GM18507 (cell line): ENCODE measurements around the gene SLC15A4.
A peak's percentile ranks its signal among the peaks of the same experiment; 100 is the strongest.
"Not testable (repeated sequence)": the region's sequence is repeated elsewhere in the genome, so short reads cannot be mapped to it uniquely, and the experiment has no call there.

ENCODE experiments used
- DNase-seq: peaks from one replicate; pipeline ENCODE4 v3.0.0; 2011; ENCODE audit warnings: low read depth; ENCODE audit not compliant: insufficient read length; ENCODE audit errors: extremely low spot score
- FAIRE-seq: peaks from 2 replicates; lab custom pipeline; 2011; peaks lifted over from hg19 to GRCh38; lab: Jason Lieb, UNC

The SLC15A4 gene

DNA sequence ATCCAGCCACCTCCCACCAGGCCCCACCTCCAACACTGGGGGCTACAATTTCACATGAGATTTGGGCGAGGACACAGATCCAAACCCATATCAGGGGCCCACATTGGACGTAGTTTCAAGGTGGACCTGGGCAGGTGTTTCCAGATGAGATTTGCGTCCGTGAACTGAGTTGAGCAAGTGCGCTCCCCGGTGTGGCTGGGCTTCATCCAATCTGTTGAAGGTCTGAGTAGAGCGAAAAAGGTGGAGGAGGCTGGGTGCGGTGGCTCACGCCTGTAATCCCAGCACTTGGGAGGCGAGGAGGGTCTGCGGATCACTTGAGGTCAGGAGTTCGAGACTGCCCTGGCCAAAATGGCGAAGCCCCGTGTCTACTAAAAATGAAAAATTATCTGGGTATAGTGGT is 24.6 kb upstream of the SLC15A4 start:
- DNase-seq (no peak), FAIRE-seq (no peak)

DNA sequence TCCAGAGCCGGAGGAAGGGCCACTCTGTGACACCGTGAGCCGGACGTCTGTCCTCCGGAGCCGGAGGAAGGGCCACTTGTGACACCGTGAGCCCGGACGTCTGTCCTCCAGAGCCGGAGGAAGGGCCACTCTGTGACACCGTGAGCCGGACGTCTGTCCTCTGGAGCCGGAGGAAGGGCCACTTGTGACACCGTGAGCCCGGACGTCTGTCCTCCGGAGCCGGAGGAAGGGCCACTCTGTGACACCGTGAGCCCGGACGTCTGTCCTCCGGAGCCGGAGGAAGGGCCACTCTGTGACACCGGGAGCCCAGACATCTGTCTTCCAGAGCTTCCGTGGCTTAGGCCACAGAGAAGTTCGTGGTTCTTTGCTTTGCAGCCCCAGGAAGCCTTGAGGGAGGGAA is 22.9 kb upstream of the SLC15A4 start:
- not testable (repeated sequence) for DNase-seq, FAIRE-seq

DNA sequence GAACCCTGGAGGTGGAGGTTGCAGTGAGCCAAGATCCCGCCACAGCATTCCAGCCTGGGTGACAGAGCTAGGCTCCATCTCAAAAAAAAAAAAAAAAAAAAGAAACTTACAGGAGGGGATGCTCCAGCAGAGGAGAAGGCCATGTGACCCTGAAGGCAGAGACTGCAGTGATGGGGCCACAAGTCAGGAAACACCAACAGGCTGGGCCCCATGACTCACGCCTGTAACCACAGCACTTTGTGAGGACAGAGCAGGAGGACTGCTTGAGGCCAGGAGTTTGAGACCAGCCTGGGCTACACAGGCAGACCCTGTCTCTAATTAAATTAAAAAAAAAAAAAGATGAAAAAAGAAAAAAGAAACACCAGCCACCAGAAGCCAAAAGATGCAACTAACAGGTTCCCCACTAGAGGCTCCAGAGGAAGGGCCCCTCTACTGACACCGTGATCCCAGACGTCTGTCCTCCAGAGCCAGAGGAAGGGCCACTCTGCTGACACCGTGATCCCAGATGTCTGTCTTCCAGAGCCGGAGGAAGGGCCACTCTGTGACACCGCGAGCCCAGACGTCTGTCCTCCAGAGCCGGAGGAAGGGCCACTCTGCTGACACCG is 20.4 kb upstream of the SLC15A4 start:
- FAIRE-seq (peak; percentile 46), DNase-seq (no peak)

DNA sequence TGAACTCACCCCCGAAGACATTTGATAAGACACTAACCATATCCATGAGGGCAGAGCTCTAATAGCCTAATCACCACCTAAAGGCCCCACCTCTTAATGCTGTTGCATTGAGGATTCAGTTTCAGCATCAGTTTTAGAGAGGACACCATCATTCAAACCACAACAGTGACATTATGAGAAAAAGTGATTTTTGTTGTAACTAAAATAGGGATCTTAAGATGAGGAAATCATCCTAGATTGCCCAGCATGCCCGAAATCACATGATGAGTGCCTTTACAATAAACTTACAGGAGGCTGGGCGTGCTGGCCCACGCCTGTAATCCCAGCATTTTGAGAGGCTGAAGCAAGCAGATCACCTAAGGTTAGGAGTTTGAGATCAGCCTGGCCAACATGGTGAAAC is 19.8 kb upstream of the SLC15A4 start:
- FAIRE-seq (peak; percentile 26), DNase-seq (no peak)

DNA sequence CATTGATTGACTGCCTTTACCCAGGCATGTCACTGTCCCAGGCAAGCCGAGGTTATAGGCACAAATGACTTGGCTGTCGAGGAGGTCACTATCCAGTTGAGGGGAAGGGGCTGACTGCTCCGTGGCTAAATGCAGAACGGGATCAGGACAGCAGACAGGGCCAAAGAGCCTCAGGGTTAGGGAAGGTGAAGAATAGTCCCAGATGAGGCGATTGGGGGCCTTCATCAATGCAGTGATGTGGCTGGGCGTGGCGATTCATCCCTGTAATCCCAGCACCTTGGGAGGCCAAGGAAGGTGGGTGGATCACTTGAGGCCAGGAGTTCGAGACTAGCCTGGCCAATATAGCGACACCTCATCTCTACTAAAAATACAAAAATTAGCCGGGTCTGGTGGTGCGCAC is 18.8 kb upstream of the SLC15A4 start:
- DNase-seq, result no peak
- FAIRE-seq, result no peak

DNA sequence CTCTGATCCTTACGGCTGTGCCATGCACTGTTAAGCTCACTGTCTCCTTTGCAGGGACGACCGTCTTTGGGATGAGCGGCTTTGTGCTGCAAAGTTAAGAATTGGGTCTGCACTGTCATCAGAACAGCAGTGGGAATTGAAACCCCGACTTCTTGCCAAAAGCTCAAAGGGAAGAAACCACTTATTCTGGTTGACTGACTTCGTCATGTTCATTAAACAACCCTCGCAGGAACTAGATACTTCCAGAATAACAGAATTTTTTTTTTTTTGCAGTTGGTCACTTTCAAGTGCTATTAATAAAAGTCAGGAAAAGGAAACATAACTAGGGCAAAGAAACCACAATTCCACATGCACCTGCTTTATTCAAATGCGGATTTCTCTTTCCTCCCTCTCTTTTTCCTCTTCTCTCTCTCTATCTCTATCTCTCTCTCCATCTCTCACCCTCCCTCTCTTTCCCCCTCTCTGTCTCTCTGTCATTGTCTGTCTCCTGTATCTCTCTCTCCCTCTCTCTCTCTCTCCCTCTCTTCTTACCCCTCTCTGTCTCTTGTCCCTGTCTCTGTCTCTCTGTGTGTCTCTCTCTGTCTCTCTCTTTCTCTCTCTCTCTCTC is 17.2 kb upstream of the SLC15A4 start:
- no peak for DNase-seq
- FAIRE-seq, result peak; percentile 89

DNA sequence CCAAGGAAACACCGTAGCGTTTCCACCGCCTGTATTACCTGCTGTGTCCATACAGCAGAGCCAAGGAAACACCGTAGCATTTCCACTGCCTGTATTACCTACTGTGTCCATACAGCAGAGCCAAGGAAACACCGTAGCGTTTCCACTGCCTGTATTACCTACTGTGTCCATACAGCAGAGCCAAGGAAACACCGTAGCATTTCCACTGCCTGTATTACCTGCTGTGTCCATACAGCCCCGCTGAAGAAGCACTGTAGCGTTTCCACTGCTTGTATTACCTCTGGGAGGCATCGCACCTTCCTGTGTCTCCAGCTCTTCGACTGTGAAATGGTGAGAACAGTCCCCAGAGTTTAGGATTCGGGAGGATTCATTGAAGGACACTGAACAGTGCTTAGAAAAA is 16.1 kb upstream of the SLC15A4 start:
- DNase-seq, result not testable (repeated sequence)
- FAIRE-seq, result peak; percentile 21

DNA sequence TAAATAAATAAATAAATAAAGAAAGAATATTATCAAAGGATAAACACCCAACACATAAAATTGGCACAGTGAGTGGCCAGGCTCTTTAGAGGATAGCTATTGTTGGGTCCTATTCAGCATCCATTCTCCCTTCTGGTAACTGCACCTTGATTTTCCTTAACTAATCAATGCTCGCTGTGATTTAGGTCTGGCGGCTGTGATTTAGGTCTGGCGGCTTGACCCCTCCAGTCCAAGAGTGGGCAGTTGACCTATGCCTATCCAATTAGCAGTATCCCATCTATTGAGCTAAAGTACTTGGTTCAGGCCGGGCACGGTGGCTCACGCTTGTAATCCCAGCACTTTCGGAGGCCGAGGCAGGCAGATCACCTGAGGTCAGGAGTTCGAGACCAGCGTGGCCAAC is 9.7 kb upstream of the SLC15A4 start:
- no peak for DNase-seq

DNA sequence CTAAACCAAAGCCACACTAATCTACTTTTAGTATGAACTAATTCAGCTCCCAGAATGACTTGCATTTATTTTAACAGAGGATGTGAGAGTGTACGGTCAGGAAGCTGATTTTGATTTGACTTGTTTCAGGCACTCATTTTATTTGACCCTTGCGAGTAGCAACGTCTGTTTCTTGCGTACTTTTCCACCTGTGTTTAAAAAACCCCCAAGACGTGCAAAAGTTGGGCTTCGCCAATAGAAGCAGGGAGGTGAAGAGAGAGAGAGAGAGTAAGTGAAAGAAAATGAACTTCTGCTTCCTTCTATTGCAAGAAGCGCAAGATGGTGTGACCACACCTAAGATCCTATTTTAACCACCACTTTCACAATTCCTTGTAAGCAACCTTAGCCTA is 6.7 kb upstream of the SLC15A4 start:
- FAIRE-seq, result no peak
- no peak for DNase-seq

More for the DNA sequence above, 9.7 kb upstream of the SLC15A4 start:
- no peak for FAIRE-seq

DNA sequence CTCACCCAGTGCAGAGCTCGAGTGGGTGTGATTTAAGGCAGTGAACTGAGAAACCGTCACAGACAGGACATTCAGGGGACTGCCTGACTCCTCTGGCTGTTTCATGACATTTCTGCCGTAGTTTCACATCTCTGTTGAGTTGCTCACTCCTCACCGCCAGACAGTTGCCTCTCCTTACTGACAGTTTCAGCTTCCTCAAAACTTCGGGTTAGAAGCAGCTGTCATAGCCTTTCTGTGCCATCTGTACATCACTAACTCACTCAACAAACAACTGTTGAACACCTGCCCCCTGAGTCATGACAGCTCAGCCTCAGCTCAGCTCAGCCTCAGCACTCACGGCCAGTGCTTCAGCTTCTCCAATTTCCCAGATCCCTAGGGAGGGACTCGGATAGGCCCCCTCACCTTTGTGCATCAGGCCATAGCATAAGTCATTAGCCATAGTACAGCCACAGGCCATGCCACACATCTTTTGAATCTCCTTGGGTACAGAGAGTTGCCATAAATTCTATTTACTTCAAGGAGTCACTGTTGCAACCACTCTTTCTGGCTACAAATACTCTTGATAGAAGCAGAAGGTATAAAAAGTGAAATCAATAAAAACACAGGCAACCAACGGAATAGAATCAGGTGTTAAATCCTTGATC is 6.2 kb upstream of the SLC15A4 start:
- peak; percentile 100 for FAIRE-seq
- DNase-seq, result no peak

DNA sequence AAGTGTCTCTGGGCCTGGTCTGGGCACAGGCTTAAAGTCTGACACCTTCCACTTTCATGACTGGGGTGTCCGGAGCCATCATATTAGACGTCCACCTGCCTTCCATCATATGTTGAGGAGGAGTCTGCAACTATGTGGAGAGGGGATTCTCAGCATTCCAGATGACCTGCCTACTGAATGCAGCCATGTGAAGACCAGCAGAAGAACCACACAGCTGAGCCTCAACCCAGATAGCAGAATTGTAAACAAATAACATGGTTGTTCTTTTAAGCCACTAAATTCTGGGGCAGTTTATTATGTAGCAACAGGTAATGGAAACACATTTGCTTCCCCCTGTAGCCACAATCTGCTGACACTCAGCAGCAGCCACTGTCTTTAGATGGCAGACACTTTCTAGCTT is 4.0 kb upstream of the SLC15A4 start:
- DNase-seq, result no peak
- FAIRE-seq, result no peak

DNA sequence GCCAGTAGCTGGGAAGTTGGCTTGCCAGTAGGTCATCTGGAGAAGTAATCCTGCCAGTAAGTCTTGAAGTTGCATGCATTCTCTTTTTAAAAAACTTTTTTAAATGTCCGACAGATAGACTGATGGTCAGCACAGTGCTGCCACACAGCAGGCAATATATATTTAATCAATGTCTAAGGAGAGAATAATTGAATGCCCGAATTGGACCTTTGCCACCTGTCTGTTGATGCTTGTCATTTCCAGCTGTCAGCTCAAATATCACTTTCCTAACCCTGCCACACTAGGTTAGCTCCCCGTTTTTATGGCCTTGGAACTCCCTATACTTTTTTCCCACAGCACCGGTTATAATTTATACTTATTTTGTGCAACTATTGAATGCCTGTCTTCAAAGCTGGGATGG is 2.1 kb upstream of the SLC15A4 start:
- no peak for DNase-seq
- FAIRE-seq, result no peak

DNA sequence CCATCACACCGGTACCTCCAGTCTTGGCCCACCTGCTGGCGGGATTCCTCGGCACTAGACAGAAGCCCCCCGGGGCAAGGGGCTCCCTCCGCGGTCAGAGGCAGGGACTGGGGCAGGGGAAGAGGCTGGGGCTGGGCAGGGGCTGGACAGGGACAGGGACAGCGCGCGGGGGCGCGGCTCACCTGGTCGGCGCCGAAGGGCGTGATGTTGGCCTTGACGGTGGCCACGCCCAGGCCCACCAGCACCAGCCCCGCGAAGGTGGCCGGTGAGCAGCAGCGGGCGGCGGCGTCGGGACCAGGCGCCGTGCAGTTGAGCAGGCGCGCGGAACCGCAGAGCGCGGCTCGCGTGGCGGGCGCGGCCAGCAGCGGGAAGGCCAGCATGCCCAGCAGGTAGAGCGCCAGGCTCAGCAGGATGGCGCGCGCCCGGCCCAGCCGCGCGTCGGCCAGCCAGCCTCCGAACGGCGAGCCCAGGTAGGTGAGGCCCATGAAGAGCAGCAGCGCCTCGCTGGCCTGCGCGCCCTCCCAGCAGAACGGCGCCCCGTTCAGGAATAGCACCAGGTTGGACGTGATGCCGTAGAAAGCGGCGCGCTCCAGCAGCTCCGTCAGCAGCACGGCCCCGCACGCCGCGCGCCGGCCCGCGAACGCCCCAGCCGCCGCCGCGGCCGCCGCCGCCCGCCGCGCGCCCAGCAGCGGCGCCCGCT is 392 bp downstream of the SLC15A4 start:
- no peak for FAIRE-seq

DNA sequence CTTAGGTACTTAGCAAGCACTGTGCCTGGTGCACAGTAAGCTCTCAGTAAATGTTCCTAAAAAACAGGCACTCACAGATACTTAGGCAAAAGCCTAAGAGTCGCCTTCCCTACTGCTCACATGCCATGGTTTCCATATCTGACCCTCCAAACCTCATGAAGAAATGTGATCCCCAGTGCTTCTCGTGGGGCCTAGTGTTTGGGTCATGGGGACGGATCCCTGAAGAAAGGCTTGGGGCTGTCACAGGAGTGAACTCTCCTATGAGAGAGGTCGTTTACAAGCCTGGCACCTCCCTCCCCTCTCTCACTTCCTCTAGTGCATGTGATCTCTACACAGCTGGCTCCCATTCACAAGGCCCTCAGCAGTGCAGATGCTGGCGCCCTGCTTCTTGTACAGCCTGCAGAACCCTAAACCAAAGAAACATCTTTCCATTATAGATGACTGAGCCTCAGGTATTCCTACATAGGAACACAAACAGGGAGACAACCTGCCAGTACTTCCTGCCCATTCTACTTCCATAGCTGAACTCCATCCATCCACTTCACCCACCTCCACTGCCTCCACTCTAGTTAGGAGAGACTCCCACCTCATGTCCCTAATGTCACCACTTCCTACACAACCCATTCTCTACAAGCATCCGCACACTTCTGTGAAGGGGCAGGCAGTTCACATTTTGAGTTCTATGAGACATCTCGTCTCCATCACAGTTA is 2.9 kb downstream of the SLC15A4 start:
- FAIRE-seq (peak; percentile 99), DNase-seq (no peak)

More for the DNA sequence above, 392 bp downstream of the SLC15A4 start:
- no peak for DNase-seq

DNA sequence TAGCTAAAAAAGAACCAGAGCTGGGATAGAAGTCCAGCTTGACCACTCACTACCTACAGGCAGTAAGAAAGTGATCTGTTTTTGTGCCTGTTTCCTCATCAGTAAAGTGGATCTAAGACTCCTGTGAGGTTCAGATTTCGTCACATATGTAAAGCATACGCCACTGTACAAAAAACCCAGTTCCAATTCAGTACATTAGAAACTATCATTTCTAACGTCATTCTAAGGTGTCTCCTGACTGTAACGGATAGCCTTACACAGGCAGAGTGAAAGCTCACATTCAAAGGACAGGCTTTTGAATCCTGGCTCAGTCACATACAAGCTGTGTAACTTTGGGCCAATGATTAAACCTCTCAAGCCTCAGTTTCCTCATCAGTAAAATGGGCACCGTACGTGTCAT is 3.5 kb downstream of the SLC15A4 start:
- no peak for DNase-seq
- FAIRE-seq, result no peak

DNA sequence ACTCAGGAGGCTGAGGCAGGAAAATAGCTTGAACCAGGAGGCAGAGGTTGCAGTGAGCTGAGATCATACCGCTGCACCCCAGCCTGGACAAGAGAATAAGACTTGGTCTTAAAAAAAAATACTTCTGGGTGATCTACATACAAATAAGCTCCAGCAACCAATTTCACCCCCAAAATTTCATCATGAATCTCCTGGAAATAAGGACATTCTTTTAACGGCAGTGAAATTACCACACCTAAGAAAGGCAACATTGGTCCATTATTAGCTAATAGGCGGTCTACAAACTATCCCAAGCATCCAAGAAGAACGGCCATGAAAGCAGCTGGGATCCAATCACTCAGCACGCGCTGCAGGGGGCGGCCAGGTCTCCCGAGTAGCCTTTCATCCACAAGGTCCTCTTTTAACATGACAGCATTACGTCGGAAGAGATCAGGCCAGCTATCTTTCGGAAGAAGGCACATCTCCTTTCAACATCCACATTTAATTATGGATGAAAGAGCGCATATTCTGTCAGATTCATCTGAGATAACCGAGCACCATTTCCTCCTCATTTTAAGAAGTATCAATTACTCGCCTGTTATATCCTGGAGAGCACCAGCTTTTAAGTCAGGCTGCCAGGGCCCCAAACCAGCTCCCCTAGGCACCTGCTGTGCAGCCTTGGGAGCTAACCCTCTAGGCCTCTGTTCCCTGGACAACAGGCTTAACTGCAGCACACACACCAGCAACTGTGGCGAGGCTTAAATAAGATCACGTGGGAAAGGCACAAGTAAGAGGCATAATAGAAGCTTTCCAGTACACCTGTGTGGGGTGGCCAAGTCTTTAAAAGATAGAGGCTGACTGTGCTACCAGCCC is 4.2 kb downstream of the SLC15A4 start:
- FAIRE-seq (no peak), DNase-seq (no peak)

DNA sequence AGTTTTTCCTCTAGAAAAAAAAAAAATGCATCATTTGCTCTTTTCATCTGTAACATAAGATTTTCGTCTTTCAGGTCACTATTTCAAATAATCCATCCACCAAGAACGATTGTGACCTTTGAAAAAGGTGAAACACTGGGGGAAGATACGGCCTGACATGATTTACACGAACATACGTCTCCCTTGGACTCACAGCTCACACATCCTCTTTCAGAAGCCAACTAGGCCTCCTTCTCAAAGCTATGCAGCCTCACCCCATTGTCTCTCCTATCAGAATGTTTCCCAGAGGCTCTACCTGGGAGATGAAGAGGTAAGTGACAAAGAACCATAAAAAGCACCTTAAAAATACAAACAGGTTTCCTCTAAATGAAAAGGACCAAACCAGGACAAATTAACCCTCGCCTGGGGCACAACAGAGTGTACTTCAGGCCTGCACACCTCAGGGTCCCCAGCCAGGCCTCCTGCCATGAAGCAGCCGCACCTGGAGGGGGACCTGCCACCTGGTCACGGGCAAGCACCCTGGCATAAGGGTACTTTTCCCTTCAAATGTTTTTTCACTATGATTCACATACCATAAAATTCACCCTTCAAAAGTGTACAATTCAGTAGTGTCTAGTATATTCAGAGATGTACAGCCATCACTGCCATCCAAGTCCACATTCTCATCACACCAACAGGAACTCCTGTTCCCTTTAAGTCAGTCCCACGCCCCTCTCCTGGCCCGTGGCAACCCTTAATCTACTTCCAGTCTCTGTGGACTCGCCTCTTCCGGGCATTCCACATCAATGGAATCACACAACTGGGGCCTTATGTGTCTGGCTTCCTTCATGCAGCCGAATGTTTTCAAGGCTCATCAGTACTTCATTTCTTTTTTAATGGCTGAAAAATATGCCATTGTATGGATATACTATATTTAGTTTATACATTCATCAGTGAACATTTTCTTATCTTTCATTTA is 5.4 kb downstream of the SLC15A4 start:
- FAIRE-seq (peak; percentile 89), DNase-seq (no peak)
